NT2/D1 (cell line): ENCODE data around the gene ABLIM2.

ENCODE experiments used
- SUZ12 ChIP-seq: IDR thresholded peaks from 2 replicates; pipeline ENCODE4 v1.6.1; 2011; ENCODE audit not compliant: insufficient read length, insufficient read depth; ENCODE audit errors: extremely low read depth
- YY1 ChIP-seq: IDR thresholded peaks from 2 replicates; pipeline ENCODE4 v1.6.1; 2011; ENCODE audit not compliant: insufficient read length, insufficient read depth
- ZNF274 ChIP-seq: IDR thresholded peaks from 2 replicates; pipeline ENCODE4 v1.6.1; 2011; ENCODE audit warnings: mild to moderate bottlenecking, low read depth, low read length

DNA sequence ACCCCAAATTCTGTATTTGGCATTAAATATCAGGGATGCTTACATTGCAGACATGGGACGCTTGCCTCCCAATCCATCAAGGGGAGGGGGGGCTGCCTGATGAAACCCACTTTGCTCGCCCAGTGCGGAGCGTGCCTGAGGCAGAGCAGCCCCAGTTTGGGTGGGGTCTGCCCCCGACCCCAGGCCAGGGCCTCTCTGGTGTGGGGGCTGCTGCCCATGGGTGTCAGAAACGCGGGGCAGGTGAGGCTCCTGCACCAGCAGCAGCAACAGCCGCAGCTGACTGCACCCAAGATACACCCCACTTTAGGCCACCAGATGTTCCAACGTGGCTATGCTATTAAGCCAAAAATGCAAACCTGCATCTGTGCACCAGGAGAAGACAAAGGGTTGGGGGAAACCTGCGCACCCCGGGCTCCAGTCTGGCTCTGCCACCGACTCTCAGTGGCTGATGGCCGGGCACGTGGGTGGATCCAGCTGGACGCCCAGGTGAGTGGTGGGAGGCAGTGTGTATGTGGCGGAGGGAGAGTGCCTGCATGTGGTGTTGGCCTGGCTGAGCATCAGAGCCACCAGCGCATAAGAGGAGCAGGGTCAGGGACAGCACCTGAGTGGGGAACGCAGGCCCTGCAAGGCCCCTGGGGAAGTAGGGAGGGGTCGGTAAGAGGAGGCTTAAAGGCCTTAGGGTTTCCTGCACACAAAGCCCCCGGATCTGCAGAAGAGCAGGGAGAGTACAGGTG, 86.2 kb downstream of the ABLIM2 start:
- TF ChIP-seq SUZ12 (no peak), YY1 (no peak), ZNF274 (no peak)
